ENCODE results near the gene DAZAP1.
A peak's percentile ranks its signal among the peaks of the same experiment; 100 is the strongest.

DAZAP1 gene

DNA sequence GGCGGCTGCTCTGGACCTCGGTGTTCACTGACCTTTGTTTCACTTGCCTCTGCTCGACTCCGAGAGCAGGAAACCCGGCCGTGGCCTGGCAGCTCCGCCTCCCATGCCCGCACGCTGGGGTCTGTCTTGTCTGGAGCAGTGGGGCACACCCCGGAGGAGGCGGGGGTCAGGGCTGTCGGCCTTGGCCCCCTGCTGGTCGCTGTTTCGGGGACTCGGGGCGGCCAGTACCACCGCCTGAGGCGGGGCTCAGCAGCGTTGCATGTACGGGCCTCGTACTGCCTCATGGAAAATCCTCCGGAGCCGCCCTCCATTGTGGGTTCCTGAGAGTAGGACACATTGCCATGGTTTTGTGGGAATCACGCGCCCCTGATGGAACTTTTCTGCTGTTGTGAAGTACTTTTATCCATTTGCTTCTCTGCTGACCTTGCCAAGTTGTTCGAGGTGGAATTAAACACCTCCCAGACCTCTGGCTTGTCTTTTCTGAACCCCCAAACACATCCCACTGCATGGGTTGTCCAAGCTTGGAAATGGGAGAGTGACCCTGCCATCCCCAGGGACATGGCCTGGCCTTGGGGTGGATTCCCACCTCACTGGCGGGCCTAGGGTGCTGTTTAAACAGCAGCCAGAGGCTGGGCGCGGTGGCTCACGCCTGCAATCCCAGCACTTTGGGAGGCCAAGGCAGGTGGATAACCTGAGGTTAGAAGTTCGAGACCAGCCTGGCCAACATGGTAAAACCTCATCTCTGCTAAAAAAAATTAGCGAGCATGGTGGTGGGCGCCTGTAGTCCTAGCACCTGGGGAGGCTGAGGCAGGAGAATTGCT lies 29.2 kb upstream of the DAZAP1 start:
- no peak for DNase-seq (ENCODE audit: extremely low read depth, low read depth)
- TF ChIP-seq, protein P1, sequence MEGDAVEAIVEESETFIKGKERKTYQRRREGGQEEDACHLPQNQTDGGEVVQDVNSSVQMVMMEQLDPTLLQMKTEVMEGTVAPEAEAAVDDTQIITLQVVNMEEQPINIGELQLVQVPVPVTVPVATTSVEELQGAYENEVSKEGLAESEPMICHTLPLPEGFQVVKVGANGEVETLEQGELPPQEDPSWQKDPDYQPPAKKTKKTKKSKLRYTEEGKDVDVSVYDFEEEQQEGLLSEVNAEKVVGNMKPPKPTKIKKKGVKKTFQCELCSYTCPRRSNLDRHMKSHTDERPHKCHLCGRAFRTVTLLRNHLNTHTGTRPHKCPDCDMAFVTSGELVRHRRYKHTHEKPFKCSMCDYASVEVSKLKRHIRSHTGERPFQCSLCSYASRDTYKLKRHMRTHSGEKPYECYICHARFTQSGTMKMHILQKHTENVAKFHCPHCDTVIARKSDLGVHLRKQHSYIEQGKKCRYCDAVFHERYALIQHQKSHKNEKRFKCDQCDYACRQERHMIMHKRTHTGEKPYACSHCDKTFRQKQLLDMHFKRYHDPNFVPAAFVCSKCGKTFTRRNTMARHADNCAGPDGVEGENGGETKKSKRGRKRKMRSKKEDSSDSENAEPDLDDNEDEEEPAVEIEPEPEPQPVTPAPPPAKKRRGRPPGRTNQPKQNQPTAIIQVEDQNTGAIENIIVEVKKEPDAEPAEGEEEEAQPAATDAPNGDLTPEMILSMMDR (IDR thresholded peaks at IDR 0.05; ENCODE audit: low read depth, low read length, missing control alignments), result peak; percentile 7
- no peak overlapping the region for H3K4me3 ChIP-seq (replicated peaks; ENCODE audit: low read depth, low read length)

DNA sequence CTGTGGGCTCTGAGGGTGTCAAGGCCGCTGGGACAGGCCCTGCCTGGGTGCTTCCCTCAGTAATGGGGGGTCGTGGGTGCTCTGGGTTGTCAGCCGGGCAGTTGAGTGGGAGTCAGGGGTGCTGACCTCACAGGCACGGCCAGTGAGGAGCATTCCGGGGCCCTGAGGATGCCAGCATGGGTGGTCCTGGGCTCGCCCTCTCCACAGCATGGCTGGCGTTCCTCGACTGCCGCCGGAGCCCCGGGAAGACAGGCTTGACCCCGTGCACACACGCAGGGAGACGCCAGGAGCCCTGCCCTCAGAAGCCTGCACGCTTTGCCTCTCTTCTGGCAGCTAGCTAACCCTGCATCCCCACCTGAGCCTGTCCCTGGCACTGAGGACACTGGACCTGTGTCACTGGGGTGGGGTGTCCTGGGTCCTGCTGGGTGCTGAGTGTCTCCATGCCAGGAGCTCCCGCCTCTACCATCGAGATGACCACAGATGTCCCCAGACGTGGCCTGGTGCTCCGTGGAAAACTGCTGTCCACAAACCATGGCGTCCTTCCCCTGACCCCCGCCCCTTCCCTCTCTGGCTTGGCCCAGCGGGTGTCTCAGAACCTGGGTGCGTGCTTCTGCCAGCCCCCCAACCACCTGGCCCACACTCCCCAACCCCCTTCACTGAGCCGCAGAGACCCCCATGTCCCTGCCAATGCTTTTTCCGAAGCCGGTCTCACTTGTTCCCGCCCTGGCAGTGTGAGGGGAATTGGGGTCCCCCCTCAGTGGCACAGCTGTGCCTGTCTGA lies 28.1 kb upstream of the DAZAP1 start:
- TF ChIP-seq, protein P1 (IDR thresholded peaks at IDR 0.05; ENCODE audit: low read depth, low read length, missing control alignments), result no peak
- DNase-seq (ENCODE audit: extremely low read depth, low read depth), result no peak
- H3K4me3 ChIP-seq (replicated peaks; ENCODE audit: low read depth, low read length), result no peak overlapping the region

DNA sequence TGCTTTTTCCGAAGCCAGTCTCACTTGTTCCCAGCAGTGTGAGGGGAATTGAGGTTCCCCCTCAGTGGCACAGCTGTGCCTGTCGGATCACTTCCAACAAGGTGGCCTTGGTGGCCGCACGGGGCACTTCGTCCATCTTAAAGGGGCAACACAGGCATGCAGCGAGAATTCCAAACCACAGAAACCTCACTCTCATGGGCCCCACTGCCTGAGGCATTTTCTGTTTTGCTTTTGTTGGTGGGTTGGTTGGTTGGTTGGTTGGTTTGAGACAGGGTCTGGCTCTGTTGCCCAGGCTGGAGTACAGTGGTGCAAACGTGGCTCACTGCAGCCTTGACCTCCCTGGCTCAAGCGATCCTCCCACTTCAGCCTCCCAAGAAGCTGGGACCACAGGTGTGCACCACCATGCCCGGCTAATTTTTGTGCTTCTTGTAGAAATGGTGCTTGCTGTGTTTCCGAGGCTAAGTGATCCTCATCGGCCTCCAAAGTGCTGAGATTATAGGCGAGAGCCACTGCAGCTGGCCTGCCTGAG lies 27.4 kb upstream of the DAZAP1 start:
- TF ChIP-seq, protein P1 (IDR thresholded peaks at IDR 0.05; ENCODE audit: low read depth, low read length, missing control alignments), result no peak
- DNase-seq (ENCODE audit: extremely low read depth, low read depth), result no peak
- H3K4me3 ChIP-seq (replicated peaks; ENCODE audit: low read depth, low read length), result no peak overlapping the region

DNA sequence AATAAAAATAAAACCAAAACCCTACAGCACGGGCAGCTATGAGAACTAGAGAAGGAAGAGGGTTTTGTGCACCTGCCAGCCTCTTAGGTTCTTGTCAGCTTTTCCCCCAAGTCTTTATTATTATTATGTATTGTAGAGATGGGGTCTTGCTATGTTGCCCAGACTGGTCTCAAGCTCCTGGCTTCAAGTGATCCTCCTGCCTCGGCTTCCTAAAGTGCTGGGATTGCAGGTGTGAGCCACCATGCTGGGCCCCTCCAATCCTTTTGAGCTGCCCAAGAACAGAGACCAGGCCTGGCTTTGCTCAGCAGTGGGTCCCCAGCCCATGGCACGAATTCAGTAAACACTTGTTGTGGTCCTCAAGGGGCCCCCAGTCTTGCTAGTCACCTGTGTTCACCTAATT lies 25.1 kb upstream of the DAZAP1 start:
- no peak overlapping the region for H3K4me3 ChIP-seq (replicated peaks; ENCODE audit: low read depth, low read length)
- no peak for DNase-seq (ENCODE audit: extremely low read depth, low read depth)
- TF ChIP-seq, protein P1 (IDR thresholded peaks at IDR 0.05; ENCODE audit: low read depth, low read length, missing control alignments), result no peak

DNA sequence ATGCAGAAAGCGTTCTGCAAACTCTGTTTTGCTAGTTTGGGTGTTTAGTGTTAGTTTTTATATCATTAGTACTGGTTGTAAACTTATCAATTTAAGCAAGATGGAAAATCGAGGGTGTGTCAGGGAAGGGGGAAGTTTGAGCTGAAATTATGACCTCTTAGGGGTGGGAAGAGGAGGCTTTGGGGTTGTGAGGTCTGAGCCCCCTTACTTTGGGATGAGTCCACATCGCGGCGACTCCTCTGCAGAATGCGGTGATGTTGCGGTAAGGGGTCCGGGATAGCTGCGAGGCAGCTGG lies 24.4 kb upstream of the DAZAP1 start:
- no peak overlapping the region for H3K4me3 ChIP-seq (replicated peaks; ENCODE audit: low read depth, low read length)
- TF ChIP-seq, protein P1 (IDR thresholded peaks at IDR 0.05; ENCODE audit: low read depth, low read length, missing control alignments), result no peak
- no peak for DNase-seq (ENCODE audit: extremely low read depth, low read depth)

DNA sequence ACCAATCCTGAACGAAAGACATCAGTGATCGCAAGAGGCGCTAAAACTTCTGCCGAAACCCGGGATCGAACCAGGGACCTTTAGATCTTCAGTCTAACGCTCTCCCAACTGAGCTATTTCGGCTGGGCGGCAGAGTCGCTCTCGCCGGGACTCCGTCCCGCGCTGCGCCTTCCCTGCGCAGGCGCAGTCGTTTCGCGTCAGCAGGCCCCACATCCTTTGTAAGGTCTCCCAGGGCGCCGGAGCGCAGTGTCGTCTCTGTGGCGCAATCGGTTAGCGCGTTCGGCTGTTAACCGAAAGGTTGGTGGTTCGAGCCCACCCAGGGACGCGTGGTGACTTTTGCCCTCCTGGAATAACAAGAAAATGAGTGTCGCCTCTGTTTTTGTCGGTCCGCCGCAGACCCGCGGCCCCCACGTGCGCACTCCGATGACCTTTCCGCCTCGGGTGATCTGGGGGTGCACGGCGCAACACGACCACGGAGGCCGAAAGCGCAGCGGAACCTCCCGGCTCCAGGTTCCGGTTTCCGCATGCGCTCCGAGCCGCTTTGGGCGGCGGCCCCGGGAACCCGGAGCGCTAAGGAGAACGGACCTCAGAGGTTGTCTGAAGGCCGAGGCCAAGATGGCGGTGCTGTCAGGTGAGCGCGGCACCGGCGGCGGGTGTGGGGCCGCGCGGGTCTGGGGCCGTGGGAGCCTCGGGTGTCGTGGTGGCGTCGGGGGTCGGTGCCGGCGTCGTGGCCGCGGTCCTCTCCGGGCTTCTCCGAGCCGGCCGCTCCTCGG lies 23.9 kb upstream of the DAZAP1 start, which contains the start of gene NDUFS7:
Gene NDUFS7 (plus strand): TSS at position 596 of the 773 bp plus-strand sequence. CDS start 20 bp downstream, at position 616.
- TF ChIP-seq, protein P1 (IDR thresholded peaks at IDR 0.05; ENCODE audit: low read depth, low read length, missing control alignments), result no peak
- peak within 1 kb of the TSS; percentile 98 for H3K4me3 ChIP-seq (replicated peaks; ENCODE audit: low read depth, low read length)
- DNase-seq (ENCODE audit: extremely low read depth, low read depth), result peak; percentile 73

All from HFF-Myc (cell line).